Measurements from ENCODE around the gene BIRC6.
A peak's percentile ranks its signal among the peaks of the same experiment; 100 is the strongest.

The BIRC6 gene

DNA sequence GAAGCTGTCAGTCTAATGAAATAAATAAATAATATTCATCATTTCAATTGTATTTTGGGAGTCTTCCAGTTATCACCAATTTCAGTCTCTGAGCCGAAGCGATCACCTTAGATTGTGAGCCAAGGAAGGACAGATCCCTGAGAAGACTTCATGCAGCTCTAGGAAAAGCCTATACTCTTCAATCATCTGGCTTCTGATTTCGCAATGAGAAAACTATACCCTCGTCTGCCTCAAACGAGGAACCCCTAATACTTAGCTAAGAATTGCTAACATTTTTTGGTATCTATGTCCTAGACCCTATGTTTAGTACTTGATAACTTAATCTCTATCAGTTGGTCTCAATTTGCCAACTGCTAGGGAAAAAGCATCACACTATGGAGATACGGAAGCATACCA, 266.5 kb downstream of the BIRC6 start:
- Histone ChIP-seq H3K4me2 (no peak overlapping the region), H3K4me3 (IDR thresholded peaks at IDR 0.05; ENCODE audit: insufficient read depth, low read depth, low read length) (no peak overlapping the region), H3K27ac (no peak overlapping the region), H3K79me2 (ENCODE audit: insufficient read depth, low read depth) (no peaks in the 10 kb centered on the region), H3K27me3 (ENCODE audit: insufficient read depth, low read depth) (no peaks in the 10 kb centered on the region), H3K9ac (no peak overlapping the region), H3K36me3 (ENCODE audit: insufficient read depth) (no peaks in the 10 kb centered on the region), H4K20me1 (ENCODE audit: insufficient read depth) (no peaks in the 10 kb centered on the region), H3K4me1 (ENCODE audit: low read depth, poor library complexity, severe bottlenecking) (no peaks in the 10 kb centered on the region), H2AFZ (ENCODE audit: low read depth) (no peak overlapping the region)
- TF ChIP-seq, protein P1, sequence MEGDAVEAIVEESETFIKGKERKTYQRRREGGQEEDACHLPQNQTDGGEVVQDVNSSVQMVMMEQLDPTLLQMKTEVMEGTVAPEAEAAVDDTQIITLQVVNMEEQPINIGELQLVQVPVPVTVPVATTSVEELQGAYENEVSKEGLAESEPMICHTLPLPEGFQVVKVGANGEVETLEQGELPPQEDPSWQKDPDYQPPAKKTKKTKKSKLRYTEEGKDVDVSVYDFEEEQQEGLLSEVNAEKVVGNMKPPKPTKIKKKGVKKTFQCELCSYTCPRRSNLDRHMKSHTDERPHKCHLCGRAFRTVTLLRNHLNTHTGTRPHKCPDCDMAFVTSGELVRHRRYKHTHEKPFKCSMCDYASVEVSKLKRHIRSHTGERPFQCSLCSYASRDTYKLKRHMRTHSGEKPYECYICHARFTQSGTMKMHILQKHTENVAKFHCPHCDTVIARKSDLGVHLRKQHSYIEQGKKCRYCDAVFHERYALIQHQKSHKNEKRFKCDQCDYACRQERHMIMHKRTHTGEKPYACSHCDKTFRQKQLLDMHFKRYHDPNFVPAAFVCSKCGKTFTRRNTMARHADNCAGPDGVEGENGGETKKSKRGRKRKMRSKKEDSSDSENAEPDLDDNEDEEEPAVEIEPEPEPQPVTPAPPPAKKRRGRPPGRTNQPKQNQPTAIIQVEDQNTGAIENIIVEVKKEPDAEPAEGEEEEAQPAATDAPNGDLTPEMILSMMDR (conservative IDR thresholded peaks at IDR 0.05; ENCODE audit: low read depth, low read length), result no peak

DNA sequence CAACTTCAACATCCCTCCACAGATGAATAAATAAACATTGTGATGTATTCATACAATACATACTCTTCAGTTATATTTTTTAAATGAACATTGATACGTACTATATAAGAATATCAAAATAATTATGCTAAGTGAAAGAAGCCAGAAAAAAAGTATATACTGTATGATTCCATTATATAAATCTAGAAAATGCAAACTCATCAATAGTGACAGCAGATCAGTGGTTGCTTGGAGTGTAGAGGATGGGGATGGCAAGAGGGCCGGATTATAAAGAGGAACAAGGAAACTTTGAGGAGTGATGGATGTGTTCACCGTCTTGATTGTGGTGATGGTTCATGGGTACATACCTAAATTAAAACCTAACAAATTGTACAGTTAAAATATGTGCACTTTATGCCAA, 268.0 kb downstream of the BIRC6 start:
- H3K9ac ChIP-seq, result no peak overlapping the region
- TF ChIP-seq, protein P1 (conservative IDR thresholded peaks at IDR 0.05; ENCODE audit: low read depth, low read length), result no peak
- no peak overlapping the region for H3K4me3 ChIP-seq (IDR thresholded peaks at IDR 0.05; ENCODE audit: insufficient read depth, low read depth, low read length)
- H3K79me2 ChIP-seq (ENCODE audit: insufficient read depth, low read depth), result peaks cover 9% of the 10 kb centered on the region
- H3K4me1 ChIP-seq (ENCODE audit: low read depth, poor library complexity, severe bottlenecking), result peaks cover 6% of the 10 kb centered on the region
- H2AFZ ChIP-seq (ENCODE audit: low read depth), result no peak overlapping the region
- no peaks in the 10 kb centered on the region for H3K27me3 ChIP-seq (ENCODE audit: insufficient read depth, low read depth)
- no peak overlapping the region for H3K4me2 ChIP-seq
- H4K20me1 ChIP-seq (ENCODE audit: insufficient read depth), result no peaks in the 10 kb centered on the region
- H3K27ac ChIP-seq, result no peak overlapping the region
- no peaks in the 10 kb centered on the region for H3K36me3 ChIP-seq (ENCODE audit: insufficient read depth)

DNA sequence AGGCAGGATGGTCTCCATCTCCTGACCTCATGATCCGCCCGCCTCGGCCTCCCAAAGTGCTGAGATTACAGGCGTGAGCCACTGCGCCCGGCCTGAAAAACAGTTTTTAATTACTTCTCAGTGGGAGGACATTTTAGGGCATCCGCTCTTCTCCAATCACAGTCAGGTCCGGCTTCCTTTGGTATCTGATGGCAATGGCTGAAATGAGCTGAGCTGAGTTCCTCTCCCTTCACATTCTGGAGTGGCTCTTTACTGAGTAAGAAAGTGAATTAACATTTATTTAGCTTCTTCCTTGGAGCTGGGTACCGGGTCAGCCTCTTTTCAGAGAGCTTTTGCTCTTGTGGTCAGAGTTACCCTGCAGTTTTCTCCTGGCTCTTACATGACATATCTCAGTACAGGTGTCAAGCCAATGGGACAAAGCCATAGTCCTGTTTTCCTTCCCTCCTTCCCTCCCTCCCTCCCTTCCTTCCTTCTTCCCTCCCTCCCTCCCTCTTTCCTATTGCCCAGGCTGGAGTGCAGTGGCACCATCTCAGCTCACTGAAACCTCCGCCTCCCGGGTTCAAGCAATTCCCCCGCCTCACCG, 269.9 kb downstream of the BIRC6 start:
- H3K36me3 ChIP-seq (ENCODE audit: insufficient read depth), result no peaks in the 10 kb centered on the region
- no peak overlapping the region for H3K27ac ChIP-seq
- peaks cover 6% of the 10 kb centered on the region for H3K4me1 ChIP-seq (ENCODE audit: low read depth, poor library complexity, severe bottlenecking)
- no peak overlapping the region for H3K9ac ChIP-seq
- H3K27me3 ChIP-seq (ENCODE audit: insufficient read depth, low read depth), result no peaks in the 10 kb centered on the region
- TF ChIP-seq, protein P1 (conservative IDR thresholded peaks at IDR 0.05; ENCODE audit: low read depth, low read length), result no peak
- no peak overlapping the region for H2AFZ ChIP-seq (ENCODE audit: low read depth)
- no peaks in the 10 kb centered on the region for H4K20me1 ChIP-seq (ENCODE audit: insufficient read depth)
- H3K4me3 ChIP-seq (IDR thresholded peaks at IDR 0.05; ENCODE audit: insufficient read depth, low read depth, low read length), result no peak overlapping the region
- peaks cover 13% of the 10 kb centered on the region for H3K79me2 ChIP-seq (ENCODE audit: insufficient read depth, low read depth)
- no peak overlapping the region for H3K4me2 ChIP-seq

DNA sequence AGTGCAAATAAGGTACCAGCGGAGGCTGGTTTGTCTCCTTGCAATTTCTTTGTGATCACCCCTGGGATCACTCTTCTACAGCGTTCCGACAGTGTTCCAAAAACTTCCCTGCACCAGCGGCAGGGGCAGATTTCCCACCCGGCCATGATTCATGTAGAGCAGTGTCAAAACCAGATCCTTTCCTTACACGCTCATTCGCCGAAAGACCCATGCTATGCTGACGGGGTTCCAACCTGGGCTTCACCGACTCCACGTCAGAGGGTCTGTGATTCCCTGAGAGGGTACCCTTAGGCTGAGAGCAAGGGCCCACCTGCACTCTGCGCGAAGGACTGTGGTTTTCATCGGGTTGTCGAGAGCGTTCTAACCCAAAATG, 270.6 kb downstream of the BIRC6 start:
- Histone ChIP-seq H3K79me2 (ENCODE audit: insufficient read depth, low read depth) (peaks cover 13% of the 10 kb centered on the region), H3K4me2 (peak overlapping the region; percentile 76), H3K27ac (no peak overlapping the region), H3K27me3 (ENCODE audit: insufficient read depth, low read depth) (no peaks in the 10 kb centered on the region), H3K9ac (peak overlapping the region; percentile 66; the same call in 1 of the 2 replicates), H3K36me3 (ENCODE audit: insufficient read depth) (no peaks in the 10 kb centered on the region), H4K20me1 (ENCODE audit: insufficient read depth) (no peaks in the 10 kb centered on the region), H2AFZ (ENCODE audit: low read depth) (peak overlapping the region; percentile 99), H3K4me3 (IDR thresholded peaks at IDR 0.05; ENCODE audit: insufficient read depth, low read depth, low read length) (no peak overlapping the region), H3K4me1 (ENCODE audit: low read depth, poor library complexity, severe bottlenecking) (peaks cover 6% of the 10 kb centered on the region)
- TF ChIP-seq, protein P1 (conservative IDR thresholded peaks at IDR 0.05; ENCODE audit: low read depth, low read length), result no peak

Measured in KMS-11 (cell line).